HG03460 (cell line): Measurements from ENCODE around the gene KIF21A.

ENCODE experiments used
- ATAC-seq: cut with Tn5 transposase; IDR thresholded peaks from one replicate; pipeline ENCODE4 v1.9.1; 2021; ENCODE audit not compliant: unreplicated experiment

KIF21A gene

GRCh38 chr12:39431797-39432196 lies 11.1 kb downstream of the KIF21A start:
- no peak for ATAC-seq

DNA sequence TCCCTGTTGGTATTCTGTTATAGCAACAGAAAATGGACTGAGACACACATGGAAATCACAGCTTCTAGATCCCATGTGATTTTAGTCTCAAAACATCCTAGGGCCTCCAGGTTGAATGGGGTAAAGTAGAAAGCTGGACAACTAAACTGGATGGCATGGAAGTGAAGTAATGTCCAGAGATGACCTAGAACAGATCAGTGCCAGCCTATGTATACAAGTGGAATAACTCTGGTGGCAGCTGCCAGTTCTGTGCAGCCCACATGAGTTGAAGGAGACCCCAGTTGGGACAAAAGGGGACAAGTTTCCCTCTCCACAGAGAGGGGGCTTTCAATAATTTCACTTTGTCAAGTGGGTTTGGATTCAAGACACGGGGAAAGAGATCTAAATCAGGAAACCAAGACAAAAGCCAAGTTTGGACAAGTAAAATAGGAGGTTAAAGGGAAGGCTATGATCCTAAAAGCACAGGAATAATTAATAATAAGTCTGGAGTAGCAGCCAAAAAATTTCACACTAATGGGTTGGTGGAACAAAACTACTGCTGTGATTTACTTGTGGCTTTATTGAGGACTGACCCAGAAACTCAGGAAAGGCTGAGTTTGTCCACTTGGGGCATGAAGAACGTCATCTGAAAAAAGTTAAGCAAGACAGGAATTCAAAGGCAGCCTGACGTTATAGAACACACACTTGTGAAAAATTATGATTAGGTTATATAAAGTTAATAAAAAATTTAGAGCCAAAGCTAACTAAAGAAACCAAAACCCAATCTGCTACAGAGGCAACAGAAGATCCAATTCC lies 11.7 kb downstream of the KIF21A start:
- ATAC-seq = no peak

DNA sequence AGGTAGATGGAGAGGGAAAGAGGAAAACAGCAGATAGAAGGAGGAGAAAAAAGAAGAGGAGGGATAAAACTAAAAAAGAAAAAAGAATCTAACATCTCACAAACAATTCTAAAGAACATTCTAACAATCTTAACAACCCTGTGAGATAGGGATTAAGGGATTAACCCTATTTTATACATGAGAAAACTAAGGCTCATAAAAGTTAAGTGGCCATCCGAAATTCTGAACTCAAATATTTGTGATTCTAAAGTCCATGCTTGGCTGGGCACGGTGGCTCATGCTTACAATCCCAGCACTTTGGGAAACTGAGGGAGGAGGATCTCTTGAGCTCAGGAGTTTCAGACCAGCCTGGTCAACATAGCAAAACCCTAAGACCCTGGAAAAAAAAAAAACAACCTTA lies 13.1 kb downstream of the KIF21A start:
- ATAC-seq = no peak

DNA sequence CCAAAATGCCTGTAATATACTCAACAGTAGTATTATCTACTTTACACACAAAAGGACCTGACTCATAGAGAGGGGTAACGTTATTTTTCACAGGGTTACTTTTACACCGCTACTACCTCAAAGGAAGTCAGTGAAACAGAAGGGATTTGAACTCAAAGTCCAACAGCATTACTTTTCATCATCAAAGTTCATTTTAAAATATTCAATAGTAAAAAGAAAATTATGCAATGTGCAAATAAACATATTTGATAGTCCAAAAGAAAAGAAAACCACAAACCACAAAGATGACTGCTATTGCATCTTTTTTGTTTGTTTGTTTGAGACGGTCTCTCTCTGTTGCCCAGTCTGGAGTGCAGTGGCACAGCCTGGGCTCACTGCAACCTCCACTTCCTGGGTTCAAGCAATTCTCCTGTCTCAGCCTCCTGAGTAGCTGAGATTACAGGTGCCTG lies 15.5 kb downstream of the KIF21A start:
- no peak for ATAC-seq

DNA sequence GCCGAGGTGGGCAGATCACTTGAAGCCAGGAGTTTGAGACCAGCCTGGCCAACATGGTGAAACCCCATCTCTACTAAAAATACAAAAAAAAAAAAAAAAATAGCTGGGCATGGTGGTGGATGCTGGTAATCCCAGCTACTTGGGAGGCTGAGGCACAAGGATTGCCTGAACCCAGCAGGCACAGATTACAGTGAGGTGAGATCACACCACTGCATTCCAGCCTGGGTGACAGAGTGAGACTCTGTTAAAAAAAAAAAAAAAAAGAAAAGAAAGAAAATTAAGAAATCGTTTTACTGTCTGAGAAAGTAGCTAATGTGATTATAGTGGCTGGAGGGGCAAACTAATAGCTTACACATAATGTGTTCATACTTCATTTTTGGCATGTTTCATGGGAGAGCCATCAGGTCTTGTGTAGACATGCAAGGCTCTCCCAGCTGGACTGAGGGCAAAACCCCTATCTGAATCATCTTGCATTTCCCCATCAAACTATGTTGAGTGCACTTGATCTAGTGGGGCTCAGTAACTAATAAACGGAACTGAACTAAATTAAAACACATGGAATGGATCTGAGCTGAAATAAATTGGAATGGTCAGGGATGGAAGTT lies 16.2 kb downstream of the KIF21A start:
- no peak for ATAC-seq

- ATAC-seq = no peak
Observed at GRCh38 chr12:39420043-39420442, 22.9 kb downstream of the KIF21A start.

- no peak for ATAC-seq
Observed at GRCh38 chr12:39419471-39419870, 23.4 kb downstream of the KIF21A start.

DNA sequence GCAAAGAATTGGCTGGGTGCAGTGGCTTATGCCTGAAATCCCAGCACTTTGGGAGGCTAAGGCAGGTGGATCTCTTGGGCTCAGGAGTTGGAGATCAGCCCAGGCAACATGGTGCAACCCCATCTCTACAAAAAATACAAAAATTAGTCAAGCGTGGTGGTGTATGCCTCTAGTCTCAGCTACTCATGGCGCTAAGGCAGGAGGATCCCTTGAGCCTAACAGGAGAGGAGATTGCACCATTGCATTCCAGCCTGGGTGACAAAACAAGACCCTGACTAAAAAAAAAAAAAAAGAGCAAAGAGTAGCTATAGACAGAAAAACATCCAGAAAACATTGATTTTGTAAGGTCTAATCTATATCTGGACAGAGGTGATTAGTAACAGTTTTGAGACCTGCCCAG lies 25.0 kb downstream of the KIF21A start:
- ATAC-seq = no peak

GRCh38 chr12:39413836-39414771 lies 28.8 kb downstream of the KIF21A start:
- ATAC-seq = no peak

DNA sequence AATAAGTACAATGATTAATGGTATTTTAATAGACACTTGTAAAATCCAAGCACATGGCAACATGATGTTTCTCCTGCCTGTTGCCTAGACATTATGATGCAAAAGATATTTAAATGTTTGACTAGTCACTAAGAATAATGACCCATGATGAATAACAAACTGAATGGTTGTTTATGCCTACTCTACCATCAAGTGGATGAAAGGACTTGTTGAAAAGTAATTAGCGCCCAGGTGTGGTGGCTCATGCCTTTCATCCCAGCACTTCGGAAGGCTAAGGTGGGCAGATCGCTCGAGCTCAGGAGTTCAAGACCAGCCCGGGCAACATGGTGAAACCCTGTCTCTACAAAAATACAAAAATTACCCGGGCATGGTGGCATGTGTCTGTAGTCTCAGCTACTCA lies 30.7 kb downstream of the KIF21A start:
- no peak for ATAC-seq

DNA sequence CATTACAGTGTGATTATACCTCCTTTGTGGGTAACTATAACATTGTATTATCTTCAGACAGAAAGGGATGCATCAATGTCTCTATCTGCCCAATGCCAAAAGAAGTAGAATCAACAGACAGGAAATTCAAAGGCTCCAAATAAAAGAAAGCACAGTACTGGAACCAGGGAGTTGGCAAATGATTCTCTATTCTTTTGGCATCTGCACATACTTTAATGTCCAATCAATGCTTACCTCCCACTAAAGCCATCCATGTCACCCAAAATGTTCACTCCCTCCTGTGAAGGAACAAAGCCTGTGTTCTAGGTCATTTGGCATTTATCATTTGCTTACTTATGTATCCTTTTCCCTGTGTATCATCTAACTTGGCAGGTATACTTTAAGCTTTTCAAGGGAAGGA lies 36.7 kb downstream of the KIF21A start:
- ATAC-seq = no peak

- no peak for ATAC-seq
Observed at GRCh38 chr12:39405580-39405979, 37.3 kb downstream of the KIF21A start.

DNA sequence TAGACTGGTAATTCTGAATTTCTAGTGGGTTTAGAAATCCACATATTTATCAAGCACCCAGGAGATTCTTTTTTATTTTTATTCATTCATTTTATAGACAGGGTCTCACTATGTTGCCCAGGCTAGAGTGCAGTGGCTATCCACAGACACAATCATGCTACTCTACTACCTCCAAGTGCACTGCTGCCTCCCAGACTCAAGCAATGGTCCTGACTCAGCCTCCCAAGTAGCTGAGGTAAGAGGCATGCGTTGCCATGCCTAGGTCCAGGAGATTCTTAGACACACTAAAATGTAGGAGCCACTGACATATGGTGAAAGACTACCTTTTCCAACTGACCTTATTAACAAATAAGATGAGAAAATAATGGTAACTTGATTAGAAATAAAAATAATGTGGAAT lies 38.9 kb downstream of the KIF21A start:
- ATAC-seq = no peak

DNA sequence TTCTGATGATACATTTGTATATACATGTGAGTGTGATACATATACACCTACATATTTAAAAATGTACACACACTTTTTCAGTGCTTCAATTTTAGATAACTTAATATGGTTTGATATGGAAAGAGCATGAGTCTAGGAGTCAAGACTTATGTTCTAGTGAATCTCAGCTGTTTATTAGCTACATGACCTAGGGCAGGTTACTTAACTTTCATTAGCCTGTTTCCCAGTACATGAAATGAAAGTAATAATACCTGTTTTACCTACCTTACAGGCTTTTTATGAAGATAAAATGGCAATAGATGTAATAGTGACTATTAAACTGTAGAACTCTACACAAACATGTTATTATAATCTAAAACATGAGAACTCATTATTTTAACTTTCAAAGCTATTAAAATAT lies 39.5 kb downstream of the KIF21A start:
- no peak for ATAC-seq

DNA sequence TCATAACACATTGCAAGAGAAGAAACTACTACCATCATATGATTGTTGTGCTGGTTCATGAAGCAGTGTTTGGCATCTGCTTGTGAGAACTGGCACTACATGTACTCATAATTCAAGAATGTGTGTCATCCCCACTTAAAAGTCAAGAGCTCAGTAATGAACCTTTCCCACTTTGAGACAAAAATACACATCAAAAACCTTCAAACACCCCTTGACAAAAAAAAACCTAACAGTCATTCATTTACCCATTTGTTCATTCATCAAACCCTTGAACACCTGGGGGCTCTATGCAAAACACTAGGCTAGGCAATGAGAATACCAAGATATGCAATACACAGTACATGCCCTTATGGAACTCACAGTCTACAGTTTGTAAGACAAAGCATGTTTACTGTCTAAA lies 40.0 kb downstream of the KIF21A start:
- ATAC-seq = no peak

DNA sequence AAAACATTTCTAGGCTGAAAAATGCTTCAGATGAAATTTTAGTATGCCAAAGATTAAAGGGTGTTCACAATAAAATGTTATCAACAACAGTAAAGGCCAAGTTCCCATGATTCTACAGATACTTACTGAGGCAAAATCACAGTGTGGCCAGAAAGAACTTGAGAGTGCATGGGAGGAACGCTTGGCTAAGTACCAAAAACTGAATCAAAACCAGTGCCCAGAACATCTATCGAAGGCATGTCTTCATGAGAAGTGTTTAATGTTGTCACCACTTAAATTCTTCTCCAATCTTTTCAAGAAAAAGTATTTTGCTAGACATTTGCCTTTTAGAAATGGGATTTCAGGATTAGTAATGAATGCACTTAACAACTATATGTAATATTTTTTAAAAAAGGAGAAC lies 41.5 kb downstream of the KIF21A start:
- no peak for ATAC-seq

DNA sequence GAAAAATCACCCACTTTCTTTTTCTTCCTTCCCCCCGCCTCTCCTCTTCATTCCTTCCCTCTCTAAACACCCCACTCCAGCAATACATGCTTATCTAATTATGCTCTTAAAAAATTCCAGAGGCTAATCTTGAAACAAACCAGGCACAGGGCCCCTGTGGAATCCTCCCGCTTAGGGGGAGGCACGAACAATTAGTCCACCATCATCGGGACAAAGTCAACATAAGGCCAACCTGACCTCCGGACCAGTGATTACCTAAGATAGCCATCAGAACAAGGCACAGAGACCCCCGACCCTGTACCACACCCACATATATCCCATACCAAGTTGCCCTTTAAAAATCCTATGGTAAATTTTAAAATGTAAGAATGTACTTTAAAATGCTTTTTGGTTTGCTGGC lies 47.1 kb downstream of the KIF21A start:
- ATAC-seq = no peak

DNA sequence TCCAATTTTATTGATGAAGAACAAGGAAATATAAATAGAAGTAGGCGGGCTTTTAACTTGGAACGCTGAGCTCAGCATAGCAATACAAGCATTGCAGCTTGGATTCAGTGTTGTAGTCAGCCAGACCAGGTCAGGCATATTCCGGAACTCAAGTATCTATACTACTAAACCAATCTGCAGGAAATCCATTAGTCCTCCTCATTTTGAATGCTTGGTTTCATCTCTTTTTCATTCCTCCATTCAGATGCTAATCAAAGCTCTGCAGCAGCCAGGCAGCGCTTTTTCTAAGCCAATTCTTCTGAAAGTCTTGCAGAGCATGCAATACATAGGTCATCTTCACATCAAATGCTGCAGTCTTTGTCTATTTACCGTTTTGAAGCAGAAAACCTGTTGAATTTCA lies 49.0 kb downstream of the KIF21A start:
- ATAC-seq = no peak

DNA sequence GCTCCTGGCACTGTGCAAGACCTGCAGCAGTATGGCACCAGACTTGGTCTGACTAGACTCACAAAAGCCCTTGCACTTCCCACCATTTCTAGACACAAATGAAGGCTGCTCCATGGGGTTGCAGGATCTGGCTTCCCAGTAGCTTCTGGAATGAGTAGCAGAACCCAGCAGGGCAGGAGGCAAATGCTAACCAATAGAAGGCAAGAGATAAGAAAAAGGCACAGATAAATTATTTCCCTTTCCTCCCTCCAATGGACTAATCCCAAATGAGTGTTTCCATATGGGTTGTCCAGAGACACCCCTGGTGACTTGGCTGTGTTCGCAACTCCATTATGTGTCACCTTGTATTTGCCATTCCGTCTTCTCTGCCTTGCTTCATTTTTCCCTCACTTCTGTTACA lies 49.7 kb downstream of the KIF21A start:
- no peak for ATAC-seq

DNA sequence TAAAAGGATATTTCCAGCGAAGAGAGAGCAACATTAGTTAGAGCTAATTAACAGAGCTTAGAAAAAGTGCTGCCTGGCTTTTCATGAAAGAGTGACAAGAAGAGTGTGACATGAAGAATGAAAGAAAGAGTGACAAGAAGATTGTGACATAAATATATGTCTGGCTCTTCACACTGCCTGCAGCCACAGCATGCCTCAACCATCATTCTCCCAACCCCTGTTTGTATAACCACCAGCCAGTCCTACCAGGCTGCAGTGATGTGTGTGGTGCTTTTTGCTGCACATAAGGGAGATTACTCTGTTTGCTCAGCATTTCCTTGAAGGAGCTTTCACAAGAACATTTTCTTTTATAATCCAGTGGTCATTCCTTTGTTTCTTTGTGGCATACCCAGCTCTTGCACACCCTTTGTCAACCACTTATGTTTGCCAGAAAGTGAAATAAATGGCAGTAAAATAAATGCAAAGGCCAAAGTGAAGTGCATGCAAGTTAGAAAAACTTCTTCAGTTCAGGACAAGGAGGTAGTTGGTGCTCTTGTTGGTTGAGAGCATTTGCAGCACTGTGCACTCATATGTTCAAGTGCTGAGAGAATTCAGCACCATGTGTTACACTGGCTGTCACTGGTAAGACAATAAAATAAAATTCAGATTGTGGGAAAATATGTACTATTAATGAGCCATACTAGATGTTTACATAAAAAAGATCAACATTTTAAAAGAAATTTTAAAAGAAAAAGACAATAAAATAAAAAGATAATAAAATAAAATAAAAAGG lies 50.6 kb downstream of the KIF21A start:
- ATAC-seq = no peak

DNA sequence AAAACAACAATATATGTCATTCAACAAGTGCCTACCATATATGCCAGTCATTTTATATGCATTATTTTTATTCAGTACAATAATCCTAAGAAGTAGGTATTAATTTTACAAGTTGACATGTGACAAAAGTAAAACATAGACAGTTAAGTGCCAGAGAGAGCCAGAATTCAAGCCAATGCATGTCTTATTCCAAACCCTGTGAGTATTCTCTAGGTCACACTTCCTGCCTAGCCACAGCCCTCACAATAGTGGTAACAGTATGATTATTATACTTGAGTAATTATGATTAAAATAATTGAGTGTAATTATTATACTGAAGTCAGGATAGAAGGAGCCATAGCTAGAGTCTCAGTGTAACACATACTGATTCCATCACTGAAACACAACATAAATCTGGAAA lies 52.2 kb downstream of the KIF21A start:
- no peak for ATAC-seq
